NT2/D1 (cell line): Measurements from ENCODE around the gene MSI1.

Experiments used
- DNase-seq: peaks from one replicate; pipeline ENCODE4 v3.0.0-alpha.2; 2011; ENCODE audit warnings: low read depth, low spot score
- H3K27me3 ChIP-seq: 2 replicates; pipeline ENCODE4 v1.6.0; 2011; ENCODE audit warnings: mild to moderate bottlenecking; ENCODE audit not compliant: insufficient read length, insufficient read depth
- H3K36me3 ChIP-seq: 2 replicates; pipeline ENCODE4 v1.6.1; 2011; ENCODE audit warnings: mild to moderate bottlenecking, low read length, mixed read lengths; ENCODE audit not compliant: insufficient read depth, insufficient read length
- H3K4me1 ChIP-seq: 2 replicates; pipeline ENCODE4 v1.5.1; 2011; ENCODE audit not compliant: insufficient read depth, insufficient read length
- H3K4me3 ChIP-seq: 2 replicates; pipeline ENCODE4 v1.5.1; 2011; ENCODE audit warnings: low read depth; ENCODE audit not compliant: insufficient read length
- H3K9ac ChIP-seq: 2 replicates; pipeline ENCODE4 v1.6.0; 2011; ENCODE audit warnings: low read depth; ENCODE audit not compliant: insufficient read length
- H3K9me3 ChIP-seq: 2 replicates; pipeline ENCODE4 v1.5.1; 2011; ENCODE audit warnings: mild to moderate bottlenecking, low read length; ENCODE audit not compliant: insufficient read depth
- SUZ12 ChIP-seq: IDR thresholded peaks from 2 replicates; pipeline ENCODE4 v1.6.1; 2011; ENCODE audit not compliant: insufficient read length, insufficient read depth; ENCODE audit errors: extremely low read depth
- YY1 ChIP-seq: IDR thresholded peaks from 2 replicates; pipeline ENCODE4 v1.6.1; 2011; ENCODE audit not compliant: insufficient read length, insufficient read depth
- ZNF274 ChIP-seq: IDR thresholded peaks from 2 replicates; pipeline ENCODE4 v1.6.1; 2011; ENCODE audit warnings: mild to moderate bottlenecking, low read depth, low read length

MSI1 gene

GRCh38 chr12:120353556-120354317 is 15.2 kb downstream of the MSI1 start:
- peaks cover 3% of the 10 kb centered on the region for H3K4me1 ChIP-seq
- H3K4me3 ChIP-seq, result no peak overlapping the region
- no peaks in the 10 kb centered on the region for H3K9me3 ChIP-seq
- H3K9ac ChIP-seq, result no peak overlapping the region
- no peak for TF ChIP-seq SUZ12
- DNase-seq, result no peak
- no peaks in the 10 kb centered on the region for H3K27me3 ChIP-seq
- peaks cover 75% of the 10 kb centered on the region for H3K36me3 ChIP-seq

GRCh38 chr12:120353136-120353535 is 15.8 kb downstream of the MSI1 start:
- DNase-seq, result no peak
- H3K9ac ChIP-seq, result no peak overlapping the region
- no peak for TF ChIP-seq ZNF274
- no peak for TF ChIP-seq SUZ12
- TF ChIP-seq YY1, result no peak
- no peaks in the 10 kb centered on the region for H3K9me3 ChIP-seq
- peaks cover 2% of the 10 kb centered on the region for H3K4me1 ChIP-seq
- H3K36me3 ChIP-seq, result peaks cover 75% of the 10 kb centered on the region
- no peak overlapping the region for H3K4me3 ChIP-seq
- H3K27me3 ChIP-seq, result no peaks in the 10 kb centered on the region

- no peak overlapping the region for H3K9ac ChIP-seq
- DNase-seq, result no peak
- no peaks in the 10 kb centered on the region for H3K27me3 ChIP-seq
- no peaks in the 10 kb centered on the region for H3K4me1 ChIP-seq
- H3K9me3 ChIP-seq, result no peaks in the 10 kb centered on the region
- H3K36me3 ChIP-seq, result peaks cover 75% of the 10 kb centered on the region
- TF ChIP-seq ZNF274 (no peak), YY1 (no peak), SUZ12 (no peak)
- H3K4me3 ChIP-seq, result no peak overlapping the region
Measured at GRCh38 chr12:120352117-120352516, 16.8 kb downstream of the MSI1 start.

GRCh38 chr12:120350576-120351350 is 18.2 kb downstream of the MSI1 start:
- Histone ChIP-seq H3K4me3 (no peak overlapping the region), H3K9me3 (no peaks in the 10 kb centered on the region), H3K4me1 (no peaks in the 10 kb centered on the region), H3K9ac (no peak overlapping the region), H3K27me3 (no peaks in the 10 kb centered on the region), H3K36me3 (peaks cover 79% of the 10 kb centered on the region)
- DNase-seq, result no peak
- TF ChIP-seq YY1 (no peak), ZNF274 (no peak), SUZ12 (no peak)

GRCh38 chr12:120347766-120348165 is 21.2 kb downstream of the MSI1 start:
- no peak overlapping the region for H3K9ac ChIP-seq
- TF ChIP-seq ZNF274, result no peak
- no peak for TF ChIP-seq SUZ12
- TF ChIP-seq YY1, result no peak
- no peak overlapping the region for H3K4me3 ChIP-seq
- H3K9me3 ChIP-seq, result no peaks in the 10 kb centered on the region
- DNase-seq, result no peak
- peaks cover 3% of the 10 kb centered on the region for H3K4me1 ChIP-seq
- no peaks in the 10 kb centered on the region for H3K27me3 ChIP-seq
- peaks cover 82% of the 10 kb centered on the region for H3K36me3 ChIP-seq

GRCh38 chr12:120346681-120347080 is 22.3 kb downstream of the MSI1 start:
- Histone ChIP-seq H3K9ac (no peak overlapping the region), H3K36me3 (peaks cover 80% of the 10 kb centered on the region), H3K4me1 (peaks cover 9% of the 10 kb centered on the region), H3K27me3 (no peaks in the 10 kb centered on the region), H3K9me3 (no peaks in the 10 kb centered on the region), H3K4me3 (no peak overlapping the region)
- DNase-seq, result no peak
- TF ChIP-seq ZNF274, result no peak
- TF ChIP-seq YY1, result no peak
- TF ChIP-seq SUZ12, result no peak

GRCh38 chr12:120346031-120346430 is 22.9 kb downstream of the MSI1 start:
- H3K4me1 ChIP-seq, result peaks cover 9% of the 10 kb centered on the region
- no peaks in the 10 kb centered on the region for H3K27me3 ChIP-seq
- no peak for DNase-seq
- H3K4me3 ChIP-seq, result no peak overlapping the region
- no peaks in the 10 kb centered on the region for H3K9me3 ChIP-seq
- no peak overlapping the region for H3K9ac ChIP-seq
- TF ChIP-seq YY1 (no peak), ZNF274 (no peak)
- H3K36me3 ChIP-seq, result peaks cover 76% of the 10 kb centered on the region

- Histone ChIP-seq H3K4me1 (peaks cover 9% of the 10 kb centered on the region), H3K9ac (no peak overlapping the region), H3K36me3 (peaks cover 57% of the 10 kb centered on the region), H3K27me3 (no peaks in the 10 kb centered on the region), H3K9me3 (0 out of 2 replicates have a peak, but pooled peaks cover under 1% of the 10 kb centered on the region), H3K4me3 (no peak overlapping the region)
- no peak for TF ChIP-seq ZNF274
- no peak for TF ChIP-seq SUZ12
- no peak for TF ChIP-seq YY1
- no peak for DNase-seq
Measured at GRCh38 chr12:120343692-120344091, 25.3 kb downstream of the MSI1 start.
